IPS-18c (cell line): ENCODE data around the gene NIT1.
A peak's percentile ranks its signal among the peaks of the same experiment; 100 is the strongest.
"Not testable (repeated sequence)": the region's sequence is repeated elsewhere in the genome, so short reads cannot be mapped to it uniquely, and the experiment has no call there.

Source experiments
- H3K4me3 ChIP-seq: 2 replicates; pipeline ENCODE4 v1.7.0; 2013; ENCODE audit warnings: low read depth, mild to moderate bottlenecking, low read length, moderate library complexity; ENCODE audit not compliant: insufficient read depth
- H3K9me3 ChIP-seq: one replicate; pipeline ENCODE4 v1.6.1; 2013; ENCODE audit warnings: mild to moderate bottlenecking, low read length, moderate library complexity; ENCODE audit not compliant: control insufficient read depth, insufficient read depth

The NIT1 gene

GRCh38 chr1:161098210-161099068, 19.5 kb upstream of the NIT1 start, which contains the start of gene KLHDC9:
KLHDC9 (plus strand) TSS chr1:161098361; CDS start chr1:161098536, 175 bp downstream.
- no peaks in the 10 kb centered on the region for H3K9me3 ChIP-seq
- peak within 1 kb of the TSS; percentile 91 for H3K4me3 ChIP-seq

GRCh38 chr1:161099090-161099802, 18.7 kb upstream of the NIT1 start:
- Histone ChIP-seq H3K4me3 (peak overlapping the region; percentile 91; the same call in 1 of the 2 replicates), H3K9me3 (no peaks in the 10 kb centered on the region)

GRCh38 chr1:161100556-161100955, 17.3 kb upstream of the NIT1 start:
- Histone ChIP-seq H3K9me3 (no peaks in the 10 kb centered on the region), H3K4me3 (no peak overlapping the region)

GRCh38 chr1:161106431-161106830, 11.5 kb upstream of the NIT1 start:
- Histone ChIP-seq H3K9me3 (no peaks in the 10 kb centered on the region), H3K4me3 (no peak overlapping the region)

- no peak overlapping the region for H3K4me3 ChIP-seq
- no peaks in the 10 kb centered on the region for H3K9me3 ChIP-seq
These were observed 6.8 kb upstream of the NIT1 start for GRCh38 chr1:161111117-161111516.

- Histone ChIP-seq H3K9me3 (no peaks in the 10 kb centered on the region), H3K4me3 (no peak overlapping the region)
These were observed 6.4 kb upstream of the NIT1 start for GRCh38 chr1:161111527-161111926.

GRCh38 chr1:161113915-161114314, 4.0 kb upstream of the NIT1 start:
- no peaks in the 10 kb centered on the region for H3K9me3 ChIP-seq
- no peak overlapping the region for H3K4me3 ChIP-seq

GRCh38 chr1:161114556-161114955, 3.3 kb upstream of the NIT1 start:
- no peaks in the 10 kb centered on the region for H3K9me3 ChIP-seq
- no peak overlapping the region for H3K4me3 ChIP-seq

GRCh38 chr1:161115132-161115711, 2.7 kb upstream of the NIT1 start:
- H3K4me3 ChIP-seq = no peak overlapping the region
- H3K9me3 ChIP-seq = no peaks in the 10 kb centered on the region

GRCh38 chr1:161115961-161116360, 1.9 kb upstream of the NIT1 start:
- not testable (repeated sequence) for H3K4me3 ChIP-seq, H3K9me3 ChIP-seq

GRCh38 chr1:161119092-161119903, 1.4 kb downstream of the NIT1 start:
- Histone ChIP-seq H3K9me3 (no peaks in the 10 kb centered on the region), H3K4me3 (peak overlapping the region; percentile 97)

GRCh38 chr1:161121042-161121650, 3.2 kb downstream of the NIT1 start:
- Histone ChIP-seq H3K4me3 (no peak overlapping the region), H3K9me3 (no peaks in the 10 kb centered on the region)

- H3K9me3 ChIP-seq = no peaks in the 10 kb centered on the region
- H3K4me3 ChIP-seq = no peak overlapping the region
These were observed 3.9 kb downstream of the NIT1 start for GRCh38 chr1:161121834-161122233.

GRCh38 chr1:161122967-161123366, 5.1 kb downstream of the NIT1 start:
- H3K9me3 ChIP-seq = no peaks in the 10 kb centered on the region
- no peak overlapping the region for H3K4me3 ChIP-seq

GRCh38 chr1:161127649-161128048, 9.7 kb downstream of the NIT1 start:
- no peak overlapping the region for H3K4me3 ChIP-seq
- no peaks in the 10 kb centered on the region for H3K9me3 ChIP-seq

GRCh38 chr1:161128591-161129420, 10.9 kb downstream of the NIT1 start:
- no peaks in the 10 kb centered on the region for H3K9me3 ChIP-seq
- H3K4me3 ChIP-seq = no peak overlapping the region
